Activated naive CD8-positive, alpha-beta T cell treated with anti-CD3 and anti-CD28 coated beads for 36 hours (primary cell): Measurements from ENCODE around the gene CDHR1. TPM values are rescaled to one million over a fixed set of nuclear protein-coding genes. Genes with fewer than 3 reads are reported as not detected.
"Not testable (repeated sequence)": the region's sequence is repeated elsewhere in the genome, so short reads cannot be mapped to it uniquely, and the experiment has no call there.

Source experiments
- DNase-seq: peaks from one replicate; pipeline ENCODE4 v3.0.0; 2021
- H3K27ac Mint-ChIP-seq: one replicate; pipeline ENCODE4 v1.8.0; 2022; ENCODE audit warnings: mild to moderate bottlenecking, moderate library complexity, mixed read lengths
- H3K27me3 Mint-ChIP-seq: one replicate; pipeline ENCODE4 v1.8.0; 2022; ENCODE audit warnings: mild to moderate bottlenecking, mixed read lengths
- H3K36me3 Mint-ChIP-seq: one replicate; pipeline ENCODE4 v1.8.0; 2021; ENCODE audit warnings: mild to moderate bottlenecking, mixed read lengths
- H3K4me1 Mint-ChIP-seq: one replicate; pipeline ENCODE4 v1.8.0; 2021; ENCODE audit warnings: mixed read lengths
- H3K4me3 Mint-ChIP-seq: one replicate; pipeline ENCODE4 v1.8.0; 2022; ENCODE audit warnings: mild to moderate bottlenecking, moderate library complexity, mixed read lengths
- H3K9me3 Mint-ChIP-seq: one replicate; pipeline ENCODE4 v1.8.0; 2022; ENCODE audit warnings: mixed read lengths
- total RNA-seq, 2 experiments: library from RNA; stranded (reverse); gene quantifications; one replicate each; pipeline ENCODE4 v1.2.3, GENCODE V29; 2021

Gene CDHR1
- total RNA-seq, 2 experiments from 2014 or later, result 0.91 to 1.6 TPM

- H3K9me3 Mint-ChIP-seq, DNase-seq, H3K27me3 Mint-ChIP-seq, H3K4me3 Mint-ChIP-seq, H3K36me3 Mint-ChIP-seq, H3K4me1 Mint-ChIP-seq, H3K27ac Mint-ChIP-seq: not testable (repeated sequence)
Measured at GRCh38 chr10:84167289-84167653, 27.1 kb upstream of the CDHR1 start.

GRCh38 chr10:84168382-84168781 lies 26.0 kb upstream of the CDHR1 start:
- not testable (repeated sequence) for H3K9me3 Mint-ChIP-seq, H3K27me3 Mint-ChIP-seq, H3K4me1 Mint-ChIP-seq

GRCh38 chr10:84171237-84171636 lies 23.1 kb upstream of the CDHR1 start:
- H3K36me3 Mint-ChIP-seq, result not testable (repeated sequence)

More at GRCh38 chr10:84168382-84168781, 26.0 kb upstream of the CDHR1 start:
- DNase-seq, H3K27ac Mint-ChIP-seq, H3K36me3 Mint-ChIP-seq, H3K4me3 Mint-ChIP-seq: not testable (repeated sequence)

GRCh38 chr10:84171700-84172466 lies 22.5 kb upstream of the CDHR1 start:
- H3K9me3 Mint-ChIP-seq, H3K27ac Mint-ChIP-seq, DNase-seq, H3K4me1 Mint-ChIP-seq, H3K36me3 Mint-ChIP-seq, H3K4me3 Mint-ChIP-seq, H3K27me3 Mint-ChIP-seq: not testable (repeated sequence)

More at GRCh38 chr10:84171237-84171636, 23.1 kb upstream of the CDHR1 start:
- not testable (repeated sequence) for H3K9me3 Mint-ChIP-seq, H3K27me3 Mint-ChIP-seq, H3K27ac Mint-ChIP-seq, H3K4me3 Mint-ChIP-seq, DNase-seq, H3K4me1 Mint-ChIP-seq

GRCh38 chr10:84172467-84173356 lies 21.6 kb upstream of the CDHR1 start:
- no peak overlapping the region for H3K27ac Mint-ChIP-seq
- DNase-seq, result no peak
- H3K4me1 Mint-ChIP-seq, result peaks cover 8% of the 10 kb centered on the region
- H3K4me3 Mint-ChIP-seq, result no peak overlapping the region
- H3K36me3 Mint-ChIP-seq, result no peaks in the 10 kb centered on the region
- H3K9me3 Mint-ChIP-seq, result no peaks in the 10 kb centered on the region
- H3K27me3 Mint-ChIP-seq, result no peaks in the 10 kb centered on the region

- Mint-ChIP-seq H3K27me3 (no peaks in the 10 kb centered on the region), H3K9me3 (no peaks in the 10 kb centered on the region), H3K4me3 (no peak within 1 kb of the TSS), H3K4me1 (peaks cover 8% of the 10 kb centered on the region), H3K36me3 (no peaks in the 10 kb centered on the region), H3K27ac (no peak within 1 kb of the TSS)
- no peak for DNase-seq
Measured at GRCh38 chr10:84173501-84173929, 20.8 kb upstream of the CDHR1 start, which contains the start of gene GPR15LG. Gene GPR15LG, plus strand, starts transcription at chr10:84173801. Its CDS starts 51 bp downstream, at chr10:84173852.

- Mint-ChIP-seq H3K27me3 (no peaks in the 10 kb centered on the region), H3K4me3 (no peak overlapping the region), H3K27ac (no peak overlapping the region), H3K36me3 (no peaks in the 10 kb centered on the region), H3K9me3 (no peaks in the 10 kb centered on the region), H3K4me1 (peaks cover 8% of the 10 kb centered on the region)
- DNase-seq, result no peak
Measured at GRCh38 chr10:84175436-84175835, 18.9 kb upstream of the CDHR1 start.

GRCh38 chr10:84176351-84176750 lies 18.0 kb upstream of the CDHR1 start:
- Mint-ChIP-seq H3K4me3 (no peak overlapping the region), H3K36me3 (no peaks in the 10 kb centered on the region), H3K9me3 (no peaks in the 10 kb centered on the region), H3K4me1 (peaks cover 8% of the 10 kb centered on the region), H3K27me3 (no peaks in the 10 kb centered on the region), H3K27ac (peak overlapping the region; percentile 30)
- no peak for DNase-seq

- Mint-ChIP-seq H3K4me3 (no peak overlapping the region), H3K27me3 (no peaks in the 10 kb centered on the region), H3K9me3 (no peaks in the 10 kb centered on the region), H3K27ac (peak overlapping the region; percentile 30), H3K4me1 (peaks cover 8% of the 10 kb centered on the region), H3K36me3 (no peaks in the 10 kb centered on the region)
- DNase-seq, result no peak
Measured at GRCh38 chr10:84176836-84177474, 17.4 kb upstream of the CDHR1 start.

- Mint-ChIP-seq H3K36me3 (no peaks in the 10 kb centered on the region), H3K4me3 (no peak overlapping the region), H3K9me3 (no peaks in the 10 kb centered on the region)
Measured at GRCh38 chr10:84177541-84178141, 16.7 kb upstream of the CDHR1 start.

GRCh38 chr10:84178160-84178609 lies 16.2 kb upstream of the CDHR1 start:
- DNase-seq, result no peak
- no peak overlapping the region for H3K4me3 Mint-ChIP-seq
- peaks cover 8% of the 10 kb centered on the region for H3K4me1 Mint-ChIP-seq
- H3K9me3 Mint-ChIP-seq, result no peaks in the 10 kb centered on the region
- H3K27me3 Mint-ChIP-seq, result no peaks in the 10 kb centered on the region
- H3K36me3 Mint-ChIP-seq, result no peaks in the 10 kb centered on the region
- H3K27ac Mint-ChIP-seq, result no peak overlapping the region

More at GRCh38 chr10:84177541-84178141, 16.7 kb upstream of the CDHR1 start:
- DNase-seq, result peak; percentile 34
- Mint-ChIP-seq H3K27me3 (no peaks in the 10 kb centered on the region), H3K27ac (no peak overlapping the region), H3K4me1 (peaks cover 8% of the 10 kb centered on the region)

GRCh38 chr10:84179059-84179710 lies 15.2 kb upstream of the CDHR1 start:
- H3K27ac Mint-ChIP-seq, result no peak overlapping the region
- peaks cover 8% of the 10 kb centered on the region for H3K4me1 Mint-ChIP-seq
- H3K4me3 Mint-ChIP-seq, result no peak overlapping the region
- H3K36me3 Mint-ChIP-seq, result no peaks in the 10 kb centered on the region
- DNase-seq, result no peak
- no peaks in the 10 kb centered on the region for H3K9me3 Mint-ChIP-seq
- H3K27me3 Mint-ChIP-seq, result no peaks in the 10 kb centered on the region

- not testable (repeated sequence) for H3K27me3 Mint-ChIP-seq, H3K9me3 Mint-ChIP-seq, DNase-seq, H3K27ac Mint-ChIP-seq, H3K36me3 Mint-ChIP-seq, H3K4me1 Mint-ChIP-seq, H3K4me3 Mint-ChIP-seq
Measured at GRCh38 chr10:84180386-84180785, 14.0 kb upstream of the CDHR1 start.

GRCh38 chr10:84181631-84182030 lies 12.7 kb upstream of the CDHR1 start:
- peaks cover 6% of the 10 kb centered on the region for H3K4me1 Mint-ChIP-seq

More at GRCh38 chr10:84181631-84182030, 12.7 kb upstream of the CDHR1 start:
- no peak for DNase-seq
- Mint-ChIP-seq H3K27ac (no peak overlapping the region), H3K9me3 (no peaks in the 10 kb centered on the region), H3K36me3 (no peaks in the 10 kb centered on the region), H3K27me3 (no peaks in the 10 kb centered on the region), H3K4me3 (no peak overlapping the region)
